ENCODE results near the gene P2RX6.

- TF ChIP-seq CTCF (IDR thresholded peaks at IDR 0.05; ENCODE audit: borderline replicate concordance, extremely low read depth, low read length, poor library complexity, severe bottlenecking) (no peak), EZH2 (IDR thresholded peaks at IDR 0.05; ENCODE audit: borderline replicate concordance, low read depth, low read length, severe bottlenecking) (no peak)
These were observed 25.4 kb upstream of the P2RX6 start for GRCh38 chr22:20989323-20990138.

All from DND-41 (cell line).